NCI-H1694 treated with DMSO at 0.1 percent for 48 hours (cell line): ENCODE data around the gene MCOLN1.

Experiments used
- DNase-seq: peaks from one replicate; lab custom pipeline; 2025; lab: John Stamatoyannopoulos, UW

Gene MCOLN1

DNA sequence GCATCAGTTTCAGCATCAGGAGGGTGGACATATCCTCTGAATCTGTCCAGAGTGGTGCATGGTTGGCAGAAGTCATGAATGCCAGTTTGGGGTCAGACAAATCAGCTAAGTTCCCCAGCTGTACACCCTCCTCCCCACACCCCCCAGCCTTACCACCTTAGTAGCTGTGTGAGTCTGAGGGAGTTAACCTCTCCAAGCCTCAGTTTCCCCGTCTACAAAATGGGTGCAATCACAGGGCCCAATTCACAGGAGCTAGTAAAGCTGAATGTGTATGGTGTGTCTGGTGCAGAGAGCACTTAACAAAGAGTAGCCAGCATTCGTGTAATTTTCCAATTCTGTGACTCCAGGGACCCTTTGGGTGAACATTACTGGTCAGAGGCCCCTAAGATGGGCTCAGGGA is 19.9 kb upstream of the MCOLN1 start:
- no peak for DNase-seq

DNA sequence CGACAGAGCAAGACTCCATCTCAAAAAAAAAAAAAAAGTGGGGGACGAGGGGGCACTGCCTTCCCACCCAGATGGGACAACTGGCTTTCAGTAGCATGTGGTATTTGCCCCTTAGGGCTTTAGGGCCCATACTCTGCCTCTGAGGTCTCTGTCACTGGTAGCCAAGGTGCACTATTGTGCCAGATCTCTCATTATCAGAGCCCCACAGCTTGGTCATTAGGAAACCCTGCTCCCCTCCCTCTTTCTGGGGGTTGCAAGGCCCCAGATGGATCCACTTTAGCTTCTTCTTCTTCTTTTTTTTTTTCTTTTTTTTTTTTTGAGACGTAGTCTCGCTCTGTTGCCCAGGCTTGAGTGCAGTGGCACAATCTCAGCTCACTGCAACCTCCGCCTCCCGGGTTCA is 17.7 kb upstream of the MCOLN1 start:
- no peak for DNase-seq

GRCh38 chr19:7505288-7505681 is 17.1 kb upstream of the MCOLN1 start:
- DNase-seq: no peak

DNA sequence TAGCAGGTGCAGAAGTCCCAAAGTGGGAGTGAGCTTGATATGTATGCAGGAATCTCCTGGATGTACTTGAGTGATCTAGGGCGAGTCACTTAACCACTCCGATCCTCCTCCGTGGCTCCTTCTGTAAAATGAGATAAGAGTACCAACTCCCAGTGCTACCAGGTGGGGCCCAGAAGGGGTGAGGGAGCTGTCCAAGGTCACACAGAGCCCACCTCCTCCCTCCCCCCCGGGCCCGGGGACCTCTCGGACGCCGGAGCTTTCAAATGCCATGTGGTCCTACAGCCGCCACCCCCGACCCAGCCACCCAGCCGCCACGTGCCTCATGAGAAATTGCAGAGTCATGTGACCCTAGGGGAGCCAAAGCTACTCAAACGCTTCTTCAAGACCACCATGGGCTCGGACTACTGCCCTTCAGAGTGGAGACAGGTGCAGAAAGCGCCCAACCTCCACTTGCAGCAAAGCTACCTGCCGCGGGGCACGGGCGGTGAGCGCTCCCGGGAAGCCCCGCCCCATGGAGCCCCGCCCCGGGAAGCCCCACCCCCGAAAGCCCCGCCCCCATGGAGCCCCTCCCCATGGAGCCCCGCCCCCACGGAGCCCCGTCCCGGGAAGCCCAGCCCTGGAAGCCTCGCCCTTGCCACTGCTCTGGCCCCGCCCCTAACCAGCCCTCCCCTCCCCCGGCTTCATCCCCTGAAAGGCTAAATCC is 16.6 kb upstream of the MCOLN1 start:
- no peak for DNase-seq

- DNase-seq: no peak
Measured at GRCh38 chr19:7506385-7507328, 15.8 kb upstream of the MCOLN1 start.

GRCh38 chr19:7507884-7508283 is 14.5 kb upstream of the MCOLN1 start:
- DNase-seq: no peak

DNA sequence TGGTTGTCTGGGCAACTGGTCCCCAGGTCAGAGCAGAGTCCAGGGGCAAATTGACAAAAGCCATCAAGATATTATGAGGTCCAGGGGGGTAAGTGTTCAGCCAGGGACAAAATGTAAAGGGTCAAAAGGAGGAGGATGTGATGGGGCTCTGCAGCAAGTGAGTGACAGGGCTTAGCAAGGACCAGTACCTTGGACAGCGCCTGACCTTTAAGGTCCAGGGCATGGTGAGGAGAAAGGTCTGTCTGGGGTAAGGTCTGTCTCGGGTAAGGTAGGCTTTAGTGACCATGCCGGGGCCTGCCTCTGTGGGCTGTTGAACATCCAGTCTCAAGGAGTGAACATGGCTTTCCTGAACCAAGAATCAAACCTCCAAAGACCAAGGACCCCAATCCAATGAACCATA is 12.8 kb upstream of the MCOLN1 start:
- no peak for DNase-seq

- DNase-seq: no peak
Measured at GRCh38 chr19:7512400-7512851, 10.0 kb upstream of the MCOLN1 start.

DNA sequence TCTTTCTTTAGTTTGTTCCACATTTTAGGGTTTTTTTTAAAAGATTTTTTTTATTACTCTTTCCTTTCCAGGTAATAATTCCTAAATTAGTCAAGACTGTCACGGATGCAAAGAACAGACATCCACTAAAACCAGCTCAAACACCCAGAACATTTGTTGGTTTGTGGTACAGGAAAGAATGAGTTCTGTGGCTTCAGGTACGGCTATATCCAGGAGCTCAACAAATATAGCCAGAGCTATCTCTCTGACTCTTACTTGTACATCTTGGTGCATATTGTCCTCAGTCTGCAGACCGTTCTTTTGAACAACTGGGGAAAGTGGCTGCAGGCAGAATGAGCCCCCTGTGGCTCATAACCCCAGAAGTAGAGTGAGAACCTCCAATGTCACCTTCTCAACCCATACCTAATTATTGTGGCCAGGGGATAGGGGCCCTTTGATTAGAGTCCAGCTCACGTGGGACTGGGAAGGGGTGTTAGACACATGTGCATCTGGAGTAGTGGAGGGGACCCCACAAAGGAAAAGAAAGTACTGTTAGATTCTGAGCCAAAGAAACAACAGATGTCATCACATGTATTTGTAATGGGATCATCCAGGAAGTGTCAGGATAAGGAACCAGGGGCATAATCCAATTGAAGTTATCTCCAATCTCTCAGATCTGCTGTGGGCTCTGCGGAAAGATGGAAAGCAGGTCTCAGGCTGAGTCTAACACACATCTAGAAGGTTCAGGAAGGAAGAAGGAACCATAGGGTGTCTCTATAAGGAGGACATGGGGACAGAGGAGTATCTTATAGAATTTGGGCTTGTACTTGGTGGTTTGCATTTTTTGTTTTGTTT is 8.4 kb upstream of the MCOLN1 start:
- DNase-seq: no peak

- peak; percentile 8 for DNase-seq
Measured at GRCh38 chr19:7515110-7515644, 7.2 kb upstream of the MCOLN1 start.

DNA sequence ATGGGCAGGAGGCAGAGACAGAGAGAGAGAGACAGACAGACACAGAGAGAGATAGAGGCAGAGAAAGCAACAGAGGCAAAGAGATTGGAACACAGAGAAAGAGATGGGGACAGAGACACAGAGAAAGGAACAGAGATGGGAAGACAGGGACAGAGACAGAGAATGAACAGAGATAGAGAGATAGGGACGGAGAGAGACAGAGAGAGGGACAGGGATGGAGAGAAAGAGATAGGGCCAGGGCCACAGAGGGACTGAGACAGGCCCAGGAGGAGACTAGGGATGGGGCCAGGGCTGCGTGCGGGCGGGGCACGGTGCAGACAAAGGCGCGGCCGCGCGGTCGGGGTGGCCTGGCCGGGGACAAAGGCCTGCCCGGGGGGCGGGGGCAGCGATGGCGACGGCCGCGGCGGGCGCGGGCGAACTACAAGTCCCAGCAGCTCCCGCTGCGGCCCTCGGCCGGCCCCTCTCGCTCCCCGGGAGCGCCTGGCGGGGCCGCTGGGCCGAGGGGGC is 6.7 kb upstream of the MCOLN1 start, which contains the start of gene ZNF358:
ZNF358 (plus strand) TSS at position 459 of the 507 bp plus-strand sequence. CDS start 3,140 bp downstream, outside the sequence.
- no peak for DNase-seq

- no peak for DNase-seq
Measured at GRCh38 chr19:7516333-7516732, 6.1 kb upstream of the MCOLN1 start.

GRCh38 chr19:7516878-7517277 is 5.5 kb upstream of the MCOLN1 start:
- DNase-seq: no peak

GRCh38 chr19:7519361-7520130 is 2.9 kb upstream of the MCOLN1 start:
- DNase-seq: no peak

GRCh38 chr19:7520131-7521051 is 2.0 kb upstream of the MCOLN1 start:
- DNase-seq: no peak

DNA sequence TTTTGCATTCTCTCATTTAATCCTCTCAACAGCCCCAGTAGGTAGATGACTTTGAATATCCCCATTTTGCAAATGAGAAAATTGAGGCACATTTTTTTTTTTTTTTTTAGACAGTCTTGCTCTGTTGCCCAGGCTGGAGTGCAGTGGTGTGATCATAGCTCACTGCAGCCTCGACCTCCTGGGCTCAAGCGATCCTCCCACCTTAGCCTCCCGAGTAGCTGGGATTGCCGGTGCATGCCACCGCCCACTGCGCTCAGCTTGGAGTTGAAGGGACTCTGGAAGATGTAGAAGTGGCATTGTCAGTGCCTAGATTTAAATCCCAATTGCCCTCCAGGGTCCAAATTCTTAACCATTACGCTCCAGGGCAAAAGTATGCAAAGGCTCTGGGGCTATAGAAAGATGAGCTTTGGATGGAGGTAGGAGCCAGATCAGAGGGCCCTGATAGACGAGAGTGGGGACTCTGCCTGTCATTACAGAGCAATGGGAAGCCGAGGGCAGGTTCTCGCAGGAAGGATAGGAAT is 813 bp upstream of the MCOLN1 start:
- DNase-seq: no peak

GRCh38 chr19:7522923-7523667 is 671 bp downstream of the MCOLN1 start:
- DNase-seq: no peak

- DNase-seq: no peak
Measured at GRCh38 chr19:7524523-7524922, 2.1 kb downstream of the MCOLN1 start.
